ENCODE data around the gene PSMB4. TPM values are rescaled to one million over a fixed set of nuclear protein-coding genes. Genes with fewer than 3 reads are reported as not detected.
"Not testable (repeated sequence)": the region's sequence is repeated elsewhere in the genome, so short reads cannot be mapped to it uniquely, and the experiment has no call there.

The PSMB4 gene
- total RNA-seq = 100 to 1,000 TPM; 190 to 339 (median 267) TPM
- 10 to 100 TPM; 54.5 to 60.8 TPM for polyA plus RNA-seq
- total RNA-seq = 146 reads per million, percentile 90 among the genes with 10 or more reads in this experiment

GRCh38 chr1:151399324-151400171 lies at the start of gene PSMB4:
PSMB4 (plus strand) TSS chr1:151399573; CDS start chr1:151399588, 15 bp downstream.
- peaks cover 13 to 14% of the 10 kb centered on the region in 2 donors for H3K4me1 ChIP-seq (ENCODE audit: control insufficient read depth in 2 of 2, insufficient read depth in 2 of 2, low read length in 2 of 2)
- Mint-ChIP-seq H3K27me3 (peaks cover 0 to 15% (median 0%) of the 10 kb centered on the region in 5 donors), H3K4me3 (peak within 1 kb of the TSS; percentile 84 to 99 (median 94)), H3K36me3 (peaks cover 13 to 25% (median 19%) of the 10 kb centered on the region in 5 donors), H3K4me1 (peaks cover 11 to 34% (median 28%) of the 10 kb centered on the region in 7 donors), H3K27ac (peak within 1 kb of the TSS; percentile 94 to 99 (median 98)), H3K9me3 (peaks cover 0 to 2% (median 0%) of the 10 kb centered on the region in 11 donors)
- ChIA-PET CTCF (interaction anchor here (1.0 to 1.2 kb wide), 3 partner anchors 59 to 99 kb away, joined by 3 to 4 read pairs (median 3); no protein-coding TSS in a partner anchor), POLR2A (interaction anchor here (0.6 to 5.9 kb wide), 16 partner anchors 9 to 337 kb away, joined by 3 to 36 read pairs (median 3); partner anchors contain the start of genes CGN, PI4KB, POGZ and PSMD4)
- H3K27me3 ChIP-seq (ENCODE audit: control insufficient read depth in 2 of 2, insufficient read depth in 2 of 2, low read length in 2 of 2) = no peaks in the 10 kb centered on the region
- peak within 1 kb of the TSS; percentile 95 for H3K4me3 ChIP-seq (ENCODE audit: low read length)
- intact Hi-C loops (cut with micrococcal nuclease) = loop anchor here (1.0 to 5.0 kb wide), 15 partner anchors 52 to 234 kb away; partner anchors contain the start of genes PI4KB (in 2 of the 2), PIP5K1A (in 2 of the 2), RFX5 (in 2 of the 2) and LYSMD1 (in 1 of the 2)
- peak within 1 kb of the TSS; percentile 98 for H3K27ac ChIP-seq (ENCODE audit: low read depth, low read length)
- ATAC-seq = peak; percentile 95
- H3K9me3 ChIP-seq (ENCODE audit: control insufficient read depth in 2 of 3, low read length in 3 of 3) = no peaks in the 10 kb centered on the region
- peaks cover 13 to 43% (median 23%) of the 10 kb centered on the region in 3 experiments for H3K36me3 ChIP-seq (ENCODE audit: control insufficient read depth in 2 of 3, insufficient read depth in 3 of 3, low read length in 3 of 3)
- DNase-seq = peak; percentile 52 to 91 (median 87)

GRCh38 chr1:151350323-151350722 lies 49.0 kb upstream of the PSMB4 start:
- intact Hi-C loops (cut with micrococcal nuclease); H3K9me3 ChIP-seq (ENCODE audit: control insufficient read depth in 2 of 3, low read length in 3 of 3); ATAC-seq; H3K4me3 Mint-ChIP-seq; H3K4me3 ChIP-seq (ENCODE audit: low read length); H3K36me3 ChIP-seq (ENCODE audit: control insufficient read depth in 2 of 3, insufficient read depth in 3 of 3, low read length in 3 of 3); H3K27ac ChIP-seq (ENCODE audit: low read depth, low read length); DNase-seq; H3K27me3 ChIP-seq (ENCODE audit: control insufficient read depth in 2 of 2, insufficient read depth in 2 of 2, low read length in 2 of 2); H3K27me3 Mint-ChIP-seq; H3K27ac Mint-ChIP-seq: not testable (repeated sequence)
- POLR2A ChIA-PET = interaction anchor here (0.9 to 1.8 kb wide), 2 partner anchors 10 to 24 kb away, joined by 4 to 5 read pairs; no protein-coding TSS in a partner anchor
- CTCF ChIA-PET = interaction anchor here (0.7 to 1.4 kb wide), 2 partner anchors 9 to 161 kb away, joined by 4 to 7 read pairs; partner anchors contain the start of gene CGN
- peaks cover 13 to 16% of the 10 kb centered on the region in 2 donors for H3K4me1 ChIP-seq (ENCODE audit: control insufficient read depth in 2 of 2, insufficient read depth in 2 of 2, low read length in 2 of 2)
- Mint-ChIP-seq H3K9me3 (peaks cover 0 to 11% (median 1%) of the 10 kb centered on the region in 11 donors), H3K4me1 (peaks cover 19 to 29% (median 28%) of the 10 kb centered on the region in 7 donors), H3K36me3 (peaks cover 0 to 14% (median 0%) of the 10 kb centered on the region in 5 donors)

- H3K27me3 Mint-ChIP-seq = peaks cover 0 to 6% (median 0%) of the 10 kb centered on the region in 5 donors
- CTCF ChIA-PET = interaction anchor here (0.7 to 2.0 kb wide), 2 partner anchors 11 to 289 kb away, joined by 3 to 7 read pairs; no protein-coding TSS in a partner anchor
- H3K4me1 Mint-ChIP-seq = peaks cover 7 to 13% (median 12%) of the 10 kb centered on the region in 7 donors
- intact Hi-C loops (cut with micrococcal nuclease) = no loop called here
- POLR2A ChIA-PET = no interaction called here
- H3K4me3 Mint-ChIP-seq = no peak overlapping the region
- H3K27me3 ChIP-seq (ENCODE audit: control insufficient read depth in 2 of 2, insufficient read depth in 2 of 2, low read length in 2 of 2) = no peaks in the 10 kb centered on the region
- H3K36me3 Mint-ChIP-seq = peaks cover 0 to 8% (median 0%) of the 10 kb centered on the region in 5 donors
- H3K27ac ChIP-seq (ENCODE audit: low read depth, low read length) = no peak overlapping the region
- no peaks in the 10 kb centered on the region for H3K36me3 ChIP-seq (ENCODE audit: control insufficient read depth in 2 of 3, insufficient read depth in 3 of 3, low read length in 3 of 3)
- H3K27ac Mint-ChIP-seq = no peak overlapping the region
- ATAC-seq = no peak
- H3K4me1 ChIP-seq (ENCODE audit: control insufficient read depth in 2 of 2, insufficient read depth in 2 of 2, low read length in 2 of 2) = peaks cover 5% of the 10 kb centered on the region in 2 donors
- DNase-seq = no peak
- no peak overlapping the region for H3K4me3 ChIP-seq (ENCODE audit: low read length)
- H3K9me3 Mint-ChIP-seq = peaks cover 0 to 11% (median 1%) of the 10 kb centered on the region in 11 donors
- no peaks in the 10 kb centered on the region for H3K9me3 ChIP-seq (ENCODE audit: control insufficient read depth in 2 of 3, low read length in 3 of 3)
Observed at GRCh38 chr1:151352021-151352718, 47.2 kb upstream of the PSMB4 start.

- Mint-ChIP-seq H3K36me3 (peaks cover under 1 to 7% (median 5%) of the 10 kb centered on the region in 5 donors), H3K27ac (no peak overlapping the region), H3K4me1 (no peaks in the 10 kb centered on the region), H3K27me3 (peaks cover 0 to 10% (median 0%) of the 10 kb centered on the region in 5 donors), H3K9me3 (peaks cover 0 to 16% (median 4%) of the 10 kb centered on the region in 11 donors), H3K4me3 (no peak overlapping the region)
- Histone ChIP-seq H3K4me1 (ENCODE audit: control insufficient read depth in 2 of 2, insufficient read depth in 2 of 2, low read length in 2 of 2) (no peaks in the 10 kb centered on the region), H3K27ac (ENCODE audit: low read depth, low read length) (no peak overlapping the region), H3K9me3 (ENCODE audit: control insufficient read depth in 2 of 3, low read length in 3 of 3) (no peaks in the 10 kb centered on the region), H3K36me3 (ENCODE audit: control insufficient read depth in 2 of 3, insufficient read depth in 3 of 3, low read length in 3 of 3) (no peaks in the 10 kb centered on the region), H3K4me3 (ENCODE audit: low read length) (no peak overlapping the region), H3K27me3 (ENCODE audit: control insufficient read depth in 2 of 2, insufficient read depth in 2 of 2, low read length in 2 of 2) (no peaks in the 10 kb centered on the region)
- ATAC-seq (no peak), DNase-seq (no peak)
- intact Hi-C loops (cut with micrococcal nuclease) = no loop called here
- CTCF ChIA-PET = interaction anchor here (1.6 kb wide), 1 partner anchor 16 kb away, joined by 5 read pairs; no protein-coding TSS in a partner anchor
- POLR2A ChIA-PET = interaction anchor here (1.3 kb wide), 1 partner anchor 9 kb away, joined by 8 read pairs; the partner anchor contains the start of gene RFX5
Observed at GRCh38 chr1:151356696-151357095, 42.7 kb upstream of the PSMB4 start.

- Mint-ChIP-seq H3K4me1 (no peaks in the 10 kb centered on the region), H3K9me3 (peaks cover 3 to 32% (median 10%) of the 10 kb centered on the region in 11 donors), H3K36me3 (peaks cover 4 to 10% (median 5%) of the 10 kb centered on the region in 5 donors), H3K4me3 (no peak overlapping the region), H3K27me3 (peaks cover 0 to 3% (median 0%) of the 10 kb centered on the region in 5 donors), H3K27ac (no peak overlapping the region)
- H3K36me3 ChIP-seq (ENCODE audit: control insufficient read depth in 2 of 3, insufficient read depth in 3 of 3, low read length in 3 of 3) = no peaks in the 10 kb centered on the region
- peaks cover 0 to 11% (median 5%) of the 10 kb centered on the region in 3 experiments for H3K9me3 ChIP-seq (ENCODE audit: control insufficient read depth in 2 of 3, low read length in 3 of 3)
- ChIA-PET POLR2A (no interaction called here), CTCF (no interaction called here)
- no peaks in the 10 kb centered on the region for H3K4me1 ChIP-seq (ENCODE audit: control insufficient read depth in 2 of 2, insufficient read depth in 2 of 2, low read length in 2 of 2)
- H3K27ac ChIP-seq (ENCODE audit: low read depth, low read length) = no peak overlapping the region
- no peak for ATAC-seq
- no peak overlapping the region for H3K4me3 ChIP-seq (ENCODE audit: low read length)
- H3K27me3 ChIP-seq (ENCODE audit: control insufficient read depth in 2 of 2, insufficient read depth in 2 of 2, low read length in 2 of 2) = no peaks in the 10 kb centered on the region
- DNase-seq = no peak
- intact Hi-C loops (cut with micrococcal nuclease) = no loop called here
Observed at GRCh38 chr1:151361883-151362282, 37.5 kb upstream of the PSMB4 start.
